ENCODE data around the gene AK1. TPM values are rescaled to one million over a fixed set of nuclear protein-coding genes. Genes with fewer than 3 reads are reported as not detected.

AK1 gene
- total RNA-seq, 1 donor, result 106 TPM

DNA sequence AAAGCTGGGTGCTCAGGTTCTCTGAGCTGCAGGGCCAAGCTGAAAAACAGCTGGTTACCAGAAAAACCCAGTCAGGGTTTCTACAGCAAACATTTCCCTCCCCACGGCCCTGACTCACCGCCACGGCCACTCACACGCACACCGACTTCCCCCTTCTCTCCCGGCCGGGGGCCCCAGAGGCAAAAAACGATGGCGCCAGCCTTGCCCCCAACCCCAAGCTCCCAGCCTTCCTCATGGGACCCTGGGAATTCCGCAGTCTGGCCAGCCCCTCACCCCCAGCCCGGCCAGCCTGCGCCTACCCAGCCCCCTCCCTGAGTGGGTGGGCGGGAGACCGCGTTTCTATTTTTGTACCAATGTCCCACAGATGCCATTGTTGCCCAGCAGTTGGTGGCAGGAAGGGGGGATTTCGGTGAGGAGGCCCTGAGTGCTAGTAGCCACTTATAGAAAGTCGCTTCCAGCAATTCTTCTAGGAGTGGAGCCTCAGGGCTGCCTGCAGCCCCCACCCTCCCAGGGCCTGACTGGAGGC is 41.4 kb downstream of the AK1 start:
- Histone ChIP-seq H2AFZ (ENCODE audit: low read length) (peak overlapping the region; percentile 29), H3K79me2 (ENCODE audit: insufficient read depth, low read length) (peaks cover 68% of the 10 kb centered on the region), H3K27me3 (ENCODE audit: insufficient read depth, low read length) (no peaks in the 10 kb centered on the region), H3K36me3 (ENCODE audit: insufficient read depth, low read length) (peaks cover 38% of the 10 kb centered on the region), H3K4me3 (ENCODE audit: insufficient read depth, low read length) (peak overlapping the region; percentile 39), H3K9me3 (ENCODE audit: low read depth, low read length) (no peaks in the 10 kb centered on the region), H3K27ac (ENCODE audit: low read depth, low read length) (peak overlapping the region; percentile 98), H3K4me1 (ENCODE audit: insufficient read depth, low read length) (peaks cover 73% of the 10 kb centered on the region), H4K20me1 (ENCODE audit: insufficient read depth, low read length) (no peaks in the 10 kb centered on the region), H3K4me2 (ENCODE audit: insufficient read depth, low read length) (peak overlapping the region; percentile 51)
- TF ChIP-seq, protein P1, sequence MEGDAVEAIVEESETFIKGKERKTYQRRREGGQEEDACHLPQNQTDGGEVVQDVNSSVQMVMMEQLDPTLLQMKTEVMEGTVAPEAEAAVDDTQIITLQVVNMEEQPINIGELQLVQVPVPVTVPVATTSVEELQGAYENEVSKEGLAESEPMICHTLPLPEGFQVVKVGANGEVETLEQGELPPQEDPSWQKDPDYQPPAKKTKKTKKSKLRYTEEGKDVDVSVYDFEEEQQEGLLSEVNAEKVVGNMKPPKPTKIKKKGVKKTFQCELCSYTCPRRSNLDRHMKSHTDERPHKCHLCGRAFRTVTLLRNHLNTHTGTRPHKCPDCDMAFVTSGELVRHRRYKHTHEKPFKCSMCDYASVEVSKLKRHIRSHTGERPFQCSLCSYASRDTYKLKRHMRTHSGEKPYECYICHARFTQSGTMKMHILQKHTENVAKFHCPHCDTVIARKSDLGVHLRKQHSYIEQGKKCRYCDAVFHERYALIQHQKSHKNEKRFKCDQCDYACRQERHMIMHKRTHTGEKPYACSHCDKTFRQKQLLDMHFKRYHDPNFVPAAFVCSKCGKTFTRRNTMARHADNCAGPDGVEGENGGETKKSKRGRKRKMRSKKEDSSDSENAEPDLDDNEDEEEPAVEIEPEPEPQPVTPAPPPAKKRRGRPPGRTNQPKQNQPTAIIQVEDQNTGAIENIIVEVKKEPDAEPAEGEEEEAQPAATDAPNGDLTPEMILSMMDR (IDR thresholded peaks at IDR 0.05; ENCODE audit: extremely low read depth, low read depth, low read length), result no peak
- peak; percentile 96 for DNase-seq (ENCODE audit: insufficient read length, low spot score, missing footprints)

DNA sequence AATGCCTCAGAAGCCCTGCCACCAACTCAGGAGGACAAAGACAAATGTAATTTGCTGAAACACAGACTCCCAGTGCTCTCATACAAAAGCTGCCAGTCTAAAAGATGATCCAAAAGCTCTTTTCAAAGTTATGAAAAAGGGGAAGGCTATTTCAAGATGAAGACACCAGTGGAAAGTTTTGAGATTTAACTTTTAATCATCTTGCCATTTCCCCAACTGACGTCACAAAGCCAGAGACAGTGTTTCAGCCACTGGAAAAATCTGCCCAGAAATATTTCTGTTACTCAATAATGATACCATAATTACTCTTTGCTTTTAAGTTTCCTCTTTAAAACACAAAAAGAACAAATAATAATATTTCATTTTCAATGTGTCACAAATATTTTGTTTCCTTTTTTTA is 43.9 kb downstream of the AK1 start:
- no peak overlapping the region for H3K4me2 ChIP-seq (ENCODE audit: insufficient read depth, low read length)
- H2AFZ ChIP-seq (ENCODE audit: low read length), result no peak overlapping the region
- H3K27me3 ChIP-seq (ENCODE audit: insufficient read depth, low read length), result no peaks in the 10 kb centered on the region
- peaks cover 34% of the 10 kb centered on the region for H3K36me3 ChIP-seq (ENCODE audit: insufficient read depth, low read length)
- no peaks in the 10 kb centered on the region for H3K9me3 ChIP-seq (ENCODE audit: low read depth, low read length)
- peak; percentile 88 for DNase-seq (ENCODE audit: insufficient read length, low spot score, missing footprints)
- H4K20me1 ChIP-seq (ENCODE audit: insufficient read depth, low read length), result no peaks in the 10 kb centered on the region
- TF ChIP-seq, protein P1 (IDR thresholded peaks at IDR 0.05; ENCODE audit: extremely low read depth, low read depth, low read length), result no peak
- H3K4me3 ChIP-seq (ENCODE audit: insufficient read depth, low read length), result no peak overlapping the region
- H3K79me2 ChIP-seq (ENCODE audit: insufficient read depth, low read length), result peaks cover 73% of the 10 kb centered on the region
- H3K4me1 ChIP-seq (ENCODE audit: insufficient read depth, low read length), result peaks cover 59% of the 10 kb centered on the region
- peak overlapping the region; percentile 98 for H3K27ac ChIP-seq (ENCODE audit: low read depth, low read length)

DNA sequence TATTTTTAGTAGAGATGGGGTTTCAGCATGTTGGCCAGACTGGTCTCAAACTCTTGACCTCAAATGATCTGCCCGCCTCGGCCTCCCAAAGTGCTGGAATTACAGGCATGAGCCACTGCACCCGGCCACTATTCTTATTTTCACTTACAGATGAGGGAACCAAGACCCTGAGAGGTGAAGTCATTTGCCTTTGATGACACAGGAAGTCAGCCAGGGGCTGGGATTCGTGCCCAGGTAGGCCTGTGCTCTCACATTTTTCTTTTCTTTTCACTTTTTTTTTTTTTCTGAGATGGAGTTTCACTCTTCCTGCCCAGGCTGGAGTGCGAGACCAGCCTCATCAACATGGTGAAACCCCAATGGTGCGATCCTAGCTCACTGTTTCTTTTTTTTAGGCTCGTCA is 45.2 kb downstream of the AK1 start:
- no peak overlapping the region for H3K4me3 ChIP-seq (ENCODE audit: insufficient read depth, low read length)
- H4K20me1 ChIP-seq (ENCODE audit: insufficient read depth, low read length), result no peaks in the 10 kb centered on the region
- H2AFZ ChIP-seq (ENCODE audit: low read length), result no peak overlapping the region
- peaks cover 70% of the 10 kb centered on the region for H3K79me2 ChIP-seq (ENCODE audit: insufficient read depth, low read length)
- no peaks in the 10 kb centered on the region for H3K9me3 ChIP-seq (ENCODE audit: low read depth, low read length)
- H3K36me3 ChIP-seq (ENCODE audit: insufficient read depth, low read length), result peaks cover 37% of the 10 kb centered on the region
- no peak overlapping the region for H3K4me2 ChIP-seq (ENCODE audit: insufficient read depth, low read length)
- no peak for DNase-seq (ENCODE audit: insufficient read length, low spot score, missing footprints)
- peaks cover 56% of the 10 kb centered on the region for H3K4me1 ChIP-seq (ENCODE audit: insufficient read depth, low read length)
- TF ChIP-seq, protein P1 (IDR thresholded peaks at IDR 0.05; ENCODE audit: extremely low read depth, low read depth, low read length), result no peak
- no peaks in the 10 kb centered on the region for H3K27me3 ChIP-seq (ENCODE audit: insufficient read depth, low read length)
- H3K27ac ChIP-seq (ENCODE audit: low read depth, low read length), result peak overlapping the region; percentile 58

DNA sequence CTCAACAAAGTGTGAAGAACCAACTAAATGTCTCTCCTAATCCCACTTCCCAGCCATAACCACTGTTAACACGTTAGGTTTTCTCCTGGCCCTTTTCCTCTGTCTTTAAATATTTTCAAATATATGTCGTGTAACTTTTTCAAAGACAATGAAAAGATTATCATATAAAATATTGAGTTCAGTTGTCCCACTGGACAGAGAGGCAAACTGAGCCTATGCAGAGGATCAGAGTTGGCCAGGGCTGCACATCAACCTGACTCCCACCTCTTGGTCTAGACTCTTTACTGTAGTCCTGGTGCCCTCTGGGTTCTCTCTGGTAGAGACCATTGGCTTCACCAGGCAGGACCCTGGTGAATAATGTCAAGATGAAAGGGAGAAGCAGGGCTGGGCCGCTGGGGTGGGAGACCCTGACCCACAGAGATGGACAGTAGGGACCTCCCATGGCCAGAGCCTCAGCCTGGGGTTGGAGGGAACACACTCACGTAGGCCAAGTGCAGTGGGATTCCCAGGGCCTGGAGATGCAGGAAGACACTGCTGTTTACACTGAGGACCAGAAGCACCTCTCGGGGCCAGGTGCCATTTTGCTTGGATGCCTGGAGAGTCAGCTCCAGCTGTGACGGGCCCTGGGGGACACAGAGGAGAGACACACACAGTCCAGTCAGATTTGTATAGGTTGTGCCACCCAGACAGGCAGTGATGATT is 48.1 kb downstream of the AK1 start:
- Histone ChIP-seq H3K36me3 (ENCODE audit: insufficient read depth, low read length) (peaks cover 54% of the 10 kb centered on the region), H3K4me3 (ENCODE audit: insufficient read depth, low read length) (no peak overlapping the region), H3K4me2 (ENCODE audit: insufficient read depth, low read length) (no peak overlapping the region), H2AFZ (ENCODE audit: low read length) (no peak overlapping the region), H3K9me3 (ENCODE audit: low read depth, low read length) (no peaks in the 10 kb centered on the region), H4K20me1 (ENCODE audit: insufficient read depth, low read length) (no peaks in the 10 kb centered on the region), H3K27ac (ENCODE audit: low read depth, low read length) (peak overlapping the region; percentile 80), H3K27me3 (ENCODE audit: insufficient read depth, low read length) (no peaks in the 10 kb centered on the region), H3K79me2 (ENCODE audit: insufficient read depth, low read length) (peaks cover 71% of the 10 kb centered on the region), H3K4me1 (ENCODE audit: insufficient read depth, low read length) (peaks cover 32% of the 10 kb centered on the region)
- peak; percentile 67 for DNase-seq (ENCODE audit: insufficient read length, low spot score, missing footprints)
- TF ChIP-seq, protein P1 (IDR thresholded peaks at IDR 0.05; ENCODE audit: extremely low read depth, low read depth, low read length), result no peak
